Stomach (tissue), 4 donors: ENCODE results near the gene TSPAN12.

Experiments used
- CTCF ChIP-seq, 7 experiments: fragments of 450-650 bp in 4 of 7; fragments of 200-600 bp in 3 of 7; sonication (generic) in 3 of 7; IDR thresholded peaks; one replicate each; pipeline ENCODE4 v1.5.1; 2016 to 2019; ENCODE audit warnings: antibody characterized with exemption in 7 of 7, control low read depth in 2 of 7, mild to moderate bottlenecking in 1 of 7
- EP300 ChIP-seq: sonication (generic); formaldehyde crosslinking; IDR thresholded peaks from one replicate; pipeline ENCODE4 v1.6.1; 2017; ENCODE audit warnings: antibody characterized with exemption
- POLR2A ChIP-seq, 4 donors: fragments of 450-650 bp; IDR thresholded peaks; one replicate each; pipeline ENCODE4 v1.6.1; 2016; ENCODE audit warnings: antibody characterized with exemption in 4 of 4, control low read depth in 2 of 4, mild to moderate bottlenecking in 1 of 4, moderate library complexity in 1 of 4
- POLR2AphosphoS5 ChIP-seq, 3 donors: sonication (generic); formaldehyde crosslinking; IDR thresholded peaks; one replicate each; pipeline ENCODE4 v1.6.1; 2016; ENCODE audit warnings: antibody characterized with exemption in 3 of 3

GRCh38 chr7:120874722-120875121, 16.8 kb upstream of the TSPAN12 start:
- TF ChIP-seq POLR2A (IDR thresholded peaks at IDR 0.05) (no peak), CTCF (IDR thresholded peaks at IDR 0.05) (no peak), EP300 (no peak), POLR2AphosphoS5 (IDR thresholded peaks at IDR 0.05) (no peak)
